K562 (cell line): Measurements from ENCODE around the gene AFAP1. TPM values are rescaled to one million over a fixed set of nuclear protein-coding genes. Genes with fewer than 3 reads are reported as not detected.

Experiments used
- ATAC-seq: fragments of 200-7000 bp; cut with Tn5 transposase; 3 replicates; pipeline ENCODE4 v1.9.1; 2020; ENCODE audit warnings: moderate library complexity
- Bru-seq: library from RNA; stranded (reverse); fragments of 400-500 nt; gene quantifications from one replicate; lab custom pipeline; 2021; lab: Mats Ljungman, UMichigan
- BruChase-seq, 2 experiments: library from RNA; stranded (reverse); fragments of 400-500 nt; gene quantifications; one replicate each; lab custom pipeline; 2021; lab: Mats Ljungman, UMichigan
- BruUV-seq: library from RNA; stranded (reverse); fragments of 400-500 nt; replicated peaks from 2 replicates; lab custom pipeline; 2021; lab: Mats Ljungman, UMichigan
- CTCF ChIA-PET: fragments of 300-600 bp; formaldehyde crosslinking; extraction: SDS; loops from one replicate; lab custom pipeline; 2021; ENCODE audit warnings: low intra/inter-chr PET ratio; lab: Yijun Ruan, JAX
- POLR2A ChIA-PET: fragments of 300-600, 350-650 bp; sonication (Branson Sonifier 250); formaldehyde crosslinking; extraction: SDS; loops from one replicate; lab custom pipeline; 2021; ENCODE audit warnings: antibody characterized with exemption, inconsistent platforms; lab: Yijun Ruan, JAX
- DNase-seq, 4 experiments: peaks; one replicate each; pipeline versions ENCODE4 v3.0.0 to v3.0.0-alpha.2; 2011 to 2018; ENCODE audit warnings: low spot score in 3 of 4, mixed read lengths in 3 of 4; ENCODE audit errors: extremely low read depth in 1 of 4
- FAIRE-seq: peaks from 2 replicates; lab custom pipeline; 2011; peaks lifted over from hg19 to GRCh38; lab: Jason Lieb, UNC
- H2AFZ ChIP-seq: 2 replicates; pipeline ENCODE4 v1.6.0; 2011; ENCODE audit warnings: low read depth, low read length, control low read depth, inconsistent platforms
- H3K27ac ChIP-seq: fragments of 200-600 bp; 3 replicates; pipeline ENCODE4 v1.8.0; 2011; ENCODE audit warnings: low read depth, mild to moderate bottlenecking, control low read depth, inconsistent platforms, low read length, moderate library complexity, mixed read lengths; ENCODE audit errors: extremely low read depth
- H3K27me3 ChIP-seq, 2 experiments: fragments of 300-600 bp in 1 of 2; 2 replicates in 1 of 2; 3 replicates in 1 of 2; pipeline versions ENCODE4 v1.6.0 to v1.8.0; 2011; ENCODE audit warnings: inconsistent platforms in 2 of 2, low read length in 2 of 2, mild to moderate bottlenecking in 1 of 2, mixed read lengths in 1 of 2, moderate library complexity in 1 of 2; ENCODE audit not compliant: control insufficient read depth in 2 of 2, insufficient read depth in 2 of 2
- H3K36me3 ChIP-seq: fragments of 300-600 bp; 3 replicates; pipeline ENCODE4 v1.8.0; 2011; ENCODE audit warnings: mild to moderate bottlenecking, low read length, inconsistent platforms; ENCODE audit not compliant: control insufficient read depth, insufficient read depth
- H3K4me1 ChIP-seq, 2 experiments: fragments of 200-600 bp in 1 of 2; replicated peaks in 1 of 2; 2 replicates in 1 of 2; 3 replicates in 1 of 2; pipeline versions ENCODE4 v1.5.1 to v1.8.0; 2011; ENCODE audit warnings: inconsistent platforms in 2 of 2, low read length in 2 of 2, mild to moderate bottlenecking in 1 of 2, mixed read lengths in 1 of 2, moderate library complexity in 1 of 2; ENCODE audit not compliant: control insufficient read depth in 2 of 2, insufficient read depth in 2 of 2
- H3K4me2 ChIP-seq: 2 replicates; pipeline ENCODE4 v1.6.1; 2011; ENCODE audit warnings: low read length, control low read depth, inconsistent platforms, mixed read lengths; ENCODE audit not compliant: insufficient read depth
- H3K4me3 ChIP-seq: fragments of 200-600 bp; sonication (generic), shearing (Covaris generic); 2 replicates; pipeline ENCODE4 v1.5.1; 2016; ENCODE audit warnings: control low read depth, inconsistent platforms
- H3K79me2 ChIP-seq: fragments of 200-600 bp; 3 replicates; pipeline ENCODE4 v1.8.0; 2011; ENCODE audit warnings: low read length, inconsistent platforms; ENCODE audit not compliant: control insufficient read depth, insufficient read depth
- H3K9ac ChIP-seq, 2 experiments: 2 replicates each; pipeline versions ENCODE4 v1.6.0 to v1.6.1; 2011; ENCODE audit warnings: low read depth in 2 of 2, low read length in 2 of 2, control low read depth in 1 of 2, inconsistent platforms in 1 of 2, mild to moderate bottlenecking in 1 of 2, mixed read lengths in 1 of 2; ENCODE audit not compliant: insufficient read depth in 1 of 2
- H3K9me1 ChIP-seq: one replicate; pipeline ENCODE4 v1.6.0; 2011; ENCODE audit warnings: inconsistent platforms, mild to moderate bottlenecking, low read length, moderate library complexity; ENCODE audit not compliant: control insufficient read depth, insufficient read depth
- H3K9me3 ChIP-seq: replicated peaks from 2 replicates; pipeline ENCODE4 v1.5.1; 2011; ENCODE audit warnings: low read depth, low read length, inconsistent platforms; ENCODE audit not compliant: control insufficient read depth, insufficient read depth
- H4K20me1 ChIP-seq: replicated peaks from 2 replicates; pipeline ENCODE4 v1.6.1; 2011; ENCODE audit warnings: low read length, inconsistent platforms, mixed read lengths; ENCODE audit not compliant: control insufficient read depth, insufficient read depth
- CXXC5 ChIP-seq: fragments of 250-450 bp; sonication (Bioruptor Pico); IDR thresholded peaks from 2 replicates; pipeline ENCODE4 v1.8.0; 2022; ENCODE audit warnings: inconsistent platforms, mild to moderate bottlenecking, moderate library complexity
- GTF3C2 ChIP-seq: IDR thresholded peaks from 3 replicates; pipeline ENCODE4 v1.6.1; 2011; ENCODE audit warnings: borderline replicate concordance, mild to moderate bottlenecking, moderate library complexity; ENCODE audit not compliant: insufficient read length; ENCODE audit errors: extremely low read depth
- HES1 ChIP-seq: fragments of 450-650 bp; IDR thresholded peaks from 2 replicates; pipeline ENCODE4 v1.6.1; 2016; ENCODE audit warnings: low read depth, mild to moderate bottlenecking, moderate library complexity
- MCM3 ChIP-seq: fragments of 450-650 bp; IDR thresholded peaks from 2 replicates; pipeline ENCODE4 v1.6.1; 2016
- MCM5 ChIP-seq: fragments of 450-650 bp; IDR thresholded peaks from 2 replicates; pipeline ENCODE4 v1.6.1; 2016; ENCODE audit warnings: low read depth
- MTA1 ChIP-seq: fragments of 450-650 bp; IDR thresholded peaks from 2 replicates; pipeline ENCODE4 v1.6.1; 2017; ENCODE audit warnings: borderline replicate concordance
- RAD51 ChIP-seq: fragments of 450-650 bp; IDR thresholded peaks from 2 replicates; pipeline ENCODE4 v1.7.1; 2016; ENCODE audit warnings: low read depth, mild to moderate bottlenecking, borderline replicate concordance
- RFX1 ChIP-seq: fragments of 450-650 bp; IDR thresholded peaks from 2 replicates; pipeline ENCODE4 v1.6.1; 2016; ENCODE audit warnings: mild to moderate bottlenecking, moderate library complexity
- SAP30 ChIP-seq: fragments of 200-600 bp; sonication (generic); IDR thresholded peaks from 2 replicates; pipeline ENCODE4 v1.6.1; 2012; ENCODE audit warnings: borderline replicate concordance, low read depth, mild to moderate bottlenecking, moderate library complexity, low read length, control low read depth, inconsistent platforms; ENCODE audit not compliant: insufficient read depth, poor library complexity, severe bottlenecking
- SIN3A ChIP-seq, 2 experiments: fragments of 150-350 bp in 1 of 2; IDR thresholded peaks; 2 replicates each; pipeline ENCODE4 v1.6.1; 2011 to 2016; ENCODE audit warnings: borderline replicate concordance in 2 of 2, low read depth in 2 of 2, low read length in 2 of 2, mild to moderate bottlenecking in 2 of 2, moderate library complexity in 2 of 2; ENCODE audit not compliant: control insufficient read depth in 1 of 2
- SRF ChIP-seq, 2 experiments: fragments of 250-450, 450-650 bp in 1 of 2; sonication (Bioruptor Pico) in 1 of 2; sonication (generic) in 1 of 2; formaldehyde crosslinking; IDR thresholded peaks; 2 replicates each; pipeline versions ENCODE4 v1.5.0 to v1.5.1; 2020 to 2022; ENCODE audit warnings: mild to moderate bottlenecking in 1 of 2, missing genetic modification reagents in 1 of 2
- ZNF699 ChIP-seq: fragments of 250-450 bp; sonication (Bioruptor Pico); IDR thresholded peaks from 2 replicates; pipeline ENCODE4 v1.8.0; 2021; ENCODE audit warnings: mild to moderate bottlenecking, moderate library complexity; ENCODE audit not compliant: insufficient replicate concordance
- ZNF830 ChIP-seq: fragments of 250-450 bp; sonication (Bioruptor Pico); IDR thresholded peaks from 2 replicates; pipeline ENCODE4 v1.5.0; 2021; ENCODE audit warnings: mild to moderate bottlenecking
- WGBS: fragments of 100-300 bp; shearing (Covaris generic); methylation state at CpG from one replicate; pipeline ENCODE4 v1.1.6; 2016; ENCODE audit warnings: low coverage, mixed read lengths; ENCODE audit not compliant: insufficient coverage; ENCODE audit errors: missing lambda C conversion rate; 5-methylcytosine and 5-hydroxymethylcytosine counted together
- in situ Hi-C: fragments of 300-500 bp; cut with MboI; formaldehyde crosslinking; loops from 4 replicates; pipeline ENCODE4 v1.15.0; 2018; ENCODE audit warnings: inconsistent platforms, mixed read lengths
- intact Hi-C: fragments of 100-400 bp; cut with micrococcal nuclease; formaldehyde crosslinking; loops from 2 replicates; pipeline ENCODE4 v1.14.2; 2022
- long read RNA-seq, 3 experiments: library from polyadenylated mRNA in 2 of 3; library from RNA in 1 of 3; unstranded in 2 of 3; stranded (forward) in 1 of 3; transcript quantifications; one replicate each; pipeline ENCODE4 v2.0.0, GENCODE V29; 2019 to 2022
- polyA minus RNA-seq, 3 experiments: library from RNA; depleted of rRNA, polyadenylated mRNA; stranded (reverse); fragments of >200 nt; gene quantifications; 2 replicates each; pipeline ENCODE4 v1.2.3, GENCODE V29; 2011
- polyA plus RNA-seq, 8 experiments: library from polyadenylated mRNA; depleted of rRNA in 4 of 8; stranded (reverse) in 5 of 8; unstranded in 3 of 8; fragments of >200 nt; fragmentation: Nextera tagmentation in 2 of 8; fragmentation: Illumina TruSeq in 1 of 8; extraction: Ambion mirVana in 2 of 8; extraction: Trizol in 1 of 8; gene quantifications; 2 replicates each; pipeline versions ENCODE4 v1.2.1 to v1.2.3, GENCODE V29; 2011 to 2014; ENCODE audit warnings: inconsistent platforms in 1 of 8, missing spikeins in 1 of 8
- total RNA-seq, 7 experiments: library from RNA; depleted of rRNA in 6 of 7; stranded (reverse); fragments of >200 nt in 6 of 7; fragmentation: Illumina TruSeq in 2 of 7; extraction: Trizol in 2 of 7; gene quantifications; 2 replicates each; pipeline versions ENCODE4 v1.2.1 to v1.2.3, GENCODE V29; 2011 to 2021; ENCODE audit warnings: low replicate concordance in 1 of 7

The AFAP1 gene
- total RNA-seq (2011; cell fraction: chromatin; rRNA removed; ENCODE audit: low replicate concordance), result 0.79 and 1.9 TPM in 2 replicates
- 0.17 and 0.39 TPM in 2 replicates for total RNA-seq (2011; cell fraction: nucleolus; rRNA removed)
- total RNA-seq (2011; cell fraction: nucleoplasm; rRNA removed), result 0.23 and 1.0 TPM in 2 replicates
- total RNA-seq (2014; rRNA removed) (0.14 and 0.16 TPM in 2 replicates), total RNA-seq (2014; rRNA removed; fragmentation: Illumina TruSeq; extraction: Trizol) (0.07 and 0.16 TPM in 2 replicates), total RNA-seq (2015; rRNA removed; fragmentation: Illumina TruSeq; extraction: Trizol) (0.04 and 0.11 TPM in 2 replicates), total RNA-seq (2021) (0.42 and 0.49 TPM in 2 replicates), polyA plus RNA-seq (2011; rRNA removed) (0.07 TPM in 2 replicates), polyA plus RNA-seq (2014; fragmentation: Illumina TruSeq; extraction: Trizol) (0.10 and 0.15 TPM in 2 replicates), polyA plus RNA-seq (2014; fragmentation: Nextera tagmentation; extraction: Ambion mirVana) (under 1 TPM in 1 of 2 experiments, not detected in 1; 0.20 TPM), polyA plus RNA-seq (2014; rRNA removed) (0.13 and 0.27 TPM in 2 replicates), polyA minus RNA-seq (2011; rRNA and poly(A)+ RNA removed) (0.03 and 0.07 TPM in 2 replicates), Bru-seq, nascent RNA (percentile 28 among the genes with signal in this experiment), BruChase-seq, experiment 1, labeled RNA remaining after a 2-hour chase (percentile 21 among the genes with signal in this experiment), BruChase-seq, experiment 2, labeled RNA remaining after a 6-hour chase (percentile 23 among the genes with signal in this experiment)
- 0.01 and 0.07 TPM in 2 replicates for polyA plus RNA-seq (2011; cell fraction: cytosol; rRNA removed)
- polyA plus RNA-seq (2011; cell fraction: nucleus; rRNA removed), result 0.13 and 0.20 TPM in 2 replicates
- polyA plus RNA-seq (2012), result 0.30 and 1.0 TPM in 2 replicates
- polyA minus RNA-seq (2011; cell fraction: cytosol; rRNA and poly(A)+ RNA removed), result 0.55 TPM in 1 of 2 replicates, not detected in the other
- 0.33 and 0.81 TPM in 2 replicates for polyA minus RNA-seq (2011; cell fraction: nucleus; rRNA and poly(A)+ RNA removed)
- long read RNA-seq, experiment 1, result 0 reads
- long read RNA-seq, experiment 2, result 0 reads
- long read RNA-seq, experiment 3, result 0 reads

- intact Hi-C loops (no loop called here), in situ Hi-C loops (no loop called here)
- Histone ChIP-seq H3K79me2 (no peaks in the 10 kb centered on the region), H3K9ac (peak within 1 kb of the TSS in 1 of 2 experiments; percentile 85; a peak in 2 of 4 replicates), H4K20me1 (no peaks in the 10 kb centered on the region), H3K4me2 (peak within 1 kb of the TSS; percentile 52; the same call in 1 of the 2 replicates), H3K9me1 (no peaks in the 10 kb centered on the region), H3K4me3 (peak within 1 kb of the TSS; percentile 44), H3K27ac (no peak within 1 kb of the TSS), H3K36me3 (no peaks in the 10 kb centered on the region), H3K9me3 (no peaks in the 10 kb centered on the region), H3K27me3 (peaks cover 6 to 11% of the 10 kb centered on the region in 2 experiments; a peak in 4 of 5 replicates), H3K4me1 (peaks cover 0 to 14% of the 10 kb centered on the region in 2 experiments; a peak in 2 of 5 replicates), H2AFZ (peak within 1 kb of the TSS; percentile 68)
- 9% methylated on average over 16 of the region's 96 CpGs for WGBS
- no TSS peak for BruUV-seq
- peak; percentile 81 to 99 (median 98) for DNase-seq
- FAIRE-seq, result no peak
- CTCF ChIA-PET, result no interaction called here
- POLR2A ChIA-PET, result interaction anchor here (0.9 kb wide), 1 partner anchor 42 kb away, joined by 3 read pairs; no protein-coding TSS in a partner anchor
- peak; percentile 100 for ATAC-seq
- no peak for TF ChIP-seq SAP30
- TF ChIP-seq ZNF699, result no peak
- TF ChIP-seq RAD51, result no peak
- TF ChIP-seq GTF3C2, result no peak
- no peak for TF ChIP-seq HES1
- peak; percentile 34 for TF ChIP-seq CXXC5 (CRISPR knock-in tag)
- TF ChIP-seq RFX1, result no peak
- TF ChIP-seq SIN3A (IDR thresholded peaks at IDR 0.05; ENCODE audit: borderline replicate concordance in 2 of 2, control insufficient read depth in 1 of 2, low read depth in 2 of 2, low read length in 2 of 2), result no peak
- TF ChIP-seq MCM3, result no peak
- TF ChIP-seq SRF (CRISPR knock-in tag; IDR thresholded peaks at IDR 0.05), result no peak
- no peak for TF ChIP-seq ZNF830 (CRISPR knock-in tag)
- no peak for TF ChIP-seq MCM5
- TF ChIP-seq MTA1, result no peak
These were observed at the start of gene AFAP1 for GRCh38 chr4:7939377-7940108. AFAP1 (minus strand) TSS chr4:7939861; CDS start chr4:7872078, 67,783 bp downstream.
